HG03095 (cell line): ENCODE results near the gene RNF10.
"Not testable (repeated sequence)": the region's sequence is repeated elsewhere in the genome, so short reads cannot be mapped to it uniquely, and the experiment has no call there.

Experiments
- ATAC-seq: cut with Tn5 transposase; IDR thresholded peaks from one replicate; pipeline ENCODE4 v1.9.1; 2021; ENCODE audit warnings: moderate library complexity; ENCODE audit not compliant: unreplicated experiment

RNF10 gene

DNA sequence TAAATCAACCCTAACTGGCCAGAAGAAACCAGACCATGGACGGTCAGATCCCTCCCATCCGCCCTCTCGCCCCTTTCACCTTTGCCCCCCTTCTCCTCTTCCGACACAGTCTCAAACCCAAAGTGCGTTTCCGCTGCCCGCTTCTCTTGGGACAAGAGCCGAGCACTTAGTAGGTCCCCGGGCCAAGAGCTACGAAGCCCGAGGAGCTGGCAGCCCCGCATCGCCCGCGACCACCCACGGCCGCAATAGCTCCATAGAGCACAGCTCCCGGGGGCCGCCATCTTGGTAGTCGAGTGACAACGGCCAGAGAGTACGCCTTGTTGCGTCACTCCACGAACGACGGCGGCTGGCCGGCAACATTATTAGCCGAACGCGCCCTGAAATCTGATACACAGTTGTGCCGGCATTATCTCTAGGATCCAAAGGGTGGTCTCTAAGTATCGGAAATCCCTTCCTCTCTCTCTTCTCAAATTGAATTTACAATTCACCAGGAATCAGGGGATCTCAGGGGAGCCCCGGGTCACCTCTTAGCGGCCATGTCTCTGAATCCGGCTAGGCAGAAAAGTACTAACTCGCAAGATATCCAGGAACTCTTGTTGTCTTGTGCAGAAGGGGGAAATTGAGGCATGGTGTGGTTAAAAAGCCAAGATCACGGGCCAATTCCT, 5.2 kb upstream of the RNF10 start, which contains the start of gene COQ5:
COQ5 (minus strand) TSS at position 298 of the 665 bp plus-strand sequence; CDS start at position 281, 17 bp downstream.
- ATAC-seq = peak; percentile 58

DNA sequence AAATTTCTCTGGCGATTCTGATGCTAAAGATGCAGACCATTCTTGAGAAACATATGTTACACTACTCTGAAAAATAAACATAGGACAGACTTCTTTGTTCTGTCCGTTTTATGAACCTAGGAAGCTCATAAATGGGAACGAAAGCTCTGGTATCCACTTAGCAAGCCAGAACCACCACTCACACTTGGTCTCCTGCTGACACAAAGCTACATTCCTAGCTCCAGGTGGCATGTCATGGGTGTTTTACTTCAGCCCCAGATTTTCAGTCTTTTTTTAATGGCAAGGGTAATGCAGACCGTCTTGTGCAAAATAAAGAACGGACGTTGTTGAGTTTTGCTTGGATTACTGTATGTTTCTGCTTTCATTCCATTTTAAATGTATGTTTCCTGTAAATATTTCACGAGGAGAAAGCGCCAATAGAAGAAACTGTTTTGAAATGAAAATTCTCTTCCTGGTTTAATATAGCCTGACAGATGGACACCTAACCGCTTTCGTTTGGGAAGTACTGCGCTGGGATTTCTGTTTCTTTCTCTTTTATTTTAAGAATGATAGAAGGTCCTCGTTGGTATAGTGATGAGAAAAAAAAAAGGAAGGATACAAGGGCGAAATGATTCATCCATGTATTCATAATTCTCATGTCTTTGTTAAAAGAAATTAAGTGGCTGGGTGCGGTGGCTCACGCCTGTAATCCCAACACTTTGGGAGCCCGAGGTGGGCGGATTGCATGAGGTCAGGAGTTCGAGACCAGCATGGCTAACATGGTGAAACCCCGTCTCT, 4.3 kb upstream of the RNF10 start:
- ATAC-seq = no peak

DNA sequence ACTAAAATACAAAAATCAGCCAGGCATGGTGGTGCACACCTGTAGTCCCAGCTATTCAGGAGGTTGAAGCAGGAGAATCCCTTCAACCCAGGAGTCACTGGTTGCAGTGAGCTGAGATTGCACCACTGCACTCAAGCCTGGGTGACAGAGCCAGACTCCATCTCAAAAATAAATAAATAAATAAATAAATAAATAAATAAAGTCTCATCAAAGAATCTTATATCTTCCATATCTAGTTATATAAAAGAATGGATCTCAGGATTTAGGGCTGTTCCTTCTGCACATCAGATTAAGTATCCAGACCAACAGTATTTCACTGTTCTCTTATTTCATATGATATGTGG, 3.8 kb upstream of the RNF10 start:
- ATAC-seq = not testable (repeated sequence)

DNA sequence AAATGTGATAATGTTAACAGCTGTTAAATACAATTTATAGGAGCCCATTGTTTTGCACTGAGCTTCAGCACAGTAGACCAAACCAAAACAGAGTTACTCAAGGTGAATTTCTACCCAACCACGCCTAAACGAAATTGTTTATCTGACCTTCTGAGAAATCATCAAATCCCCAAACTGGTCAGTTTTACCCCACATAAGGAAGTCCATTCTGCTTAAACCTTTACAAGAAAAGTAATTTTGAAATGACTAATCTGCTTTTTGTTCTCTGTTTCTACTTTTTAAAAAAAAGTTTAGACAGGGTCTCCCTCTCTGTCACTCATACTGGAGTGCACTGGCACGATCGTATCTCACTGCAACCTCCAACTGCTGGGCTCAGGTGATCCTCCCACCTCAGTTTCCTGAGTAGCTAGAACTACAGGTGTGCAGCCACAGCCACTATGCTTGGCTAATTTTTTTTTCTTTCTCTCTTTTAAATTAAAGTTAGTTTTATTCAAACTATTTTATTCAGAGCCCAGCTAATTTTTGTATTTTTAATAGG, 1.4 kb upstream of the RNF10 start:
- no peak for ATAC-seq

DNA sequence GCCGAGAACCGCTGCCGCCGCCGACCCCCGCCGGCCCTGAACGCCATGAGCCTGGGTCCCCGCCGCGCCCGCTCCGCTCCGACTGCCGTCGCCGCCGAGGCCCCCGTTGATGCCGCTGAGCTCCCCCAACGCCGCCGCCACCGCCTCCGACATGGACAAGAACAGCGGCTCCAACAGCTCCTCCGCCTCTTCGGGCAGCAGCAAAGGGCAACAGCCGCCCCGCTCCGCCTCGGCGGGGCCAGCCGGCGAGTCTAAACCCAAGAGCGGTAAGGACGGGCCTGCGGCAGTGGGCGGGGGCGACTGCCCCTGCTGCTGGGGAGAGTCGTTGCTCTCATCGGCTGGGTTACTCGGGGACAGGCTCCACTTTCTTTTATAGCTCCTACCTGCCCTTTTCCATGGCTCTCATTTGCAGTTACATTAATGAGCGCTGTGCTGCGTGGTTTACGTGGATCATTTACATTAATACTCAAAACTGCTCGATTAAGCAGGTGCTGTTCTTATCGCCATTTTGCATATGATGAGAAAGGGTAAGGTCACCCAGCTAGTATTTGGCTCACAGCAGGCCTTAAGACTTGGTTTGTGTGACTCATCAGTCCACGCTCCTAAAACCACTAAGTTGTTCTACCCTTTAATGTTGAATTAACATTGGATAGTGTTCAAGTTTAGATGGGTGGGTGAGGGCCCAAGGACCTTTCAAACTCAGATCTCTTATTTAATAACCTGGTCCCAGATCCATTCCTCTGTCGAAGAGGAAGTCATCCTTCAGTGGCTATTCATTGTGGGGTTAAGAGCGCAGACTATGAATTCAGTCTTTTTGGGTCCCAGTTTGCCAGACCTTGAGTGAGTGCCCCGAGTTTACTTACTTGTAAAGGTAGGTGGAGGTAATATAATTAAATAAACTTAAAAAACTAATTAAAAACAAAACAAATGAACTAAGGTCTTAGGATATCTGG, 823 bp downstream of the RNF10 start:
- peak; percentile 22 for ATAC-seq

DNA sequence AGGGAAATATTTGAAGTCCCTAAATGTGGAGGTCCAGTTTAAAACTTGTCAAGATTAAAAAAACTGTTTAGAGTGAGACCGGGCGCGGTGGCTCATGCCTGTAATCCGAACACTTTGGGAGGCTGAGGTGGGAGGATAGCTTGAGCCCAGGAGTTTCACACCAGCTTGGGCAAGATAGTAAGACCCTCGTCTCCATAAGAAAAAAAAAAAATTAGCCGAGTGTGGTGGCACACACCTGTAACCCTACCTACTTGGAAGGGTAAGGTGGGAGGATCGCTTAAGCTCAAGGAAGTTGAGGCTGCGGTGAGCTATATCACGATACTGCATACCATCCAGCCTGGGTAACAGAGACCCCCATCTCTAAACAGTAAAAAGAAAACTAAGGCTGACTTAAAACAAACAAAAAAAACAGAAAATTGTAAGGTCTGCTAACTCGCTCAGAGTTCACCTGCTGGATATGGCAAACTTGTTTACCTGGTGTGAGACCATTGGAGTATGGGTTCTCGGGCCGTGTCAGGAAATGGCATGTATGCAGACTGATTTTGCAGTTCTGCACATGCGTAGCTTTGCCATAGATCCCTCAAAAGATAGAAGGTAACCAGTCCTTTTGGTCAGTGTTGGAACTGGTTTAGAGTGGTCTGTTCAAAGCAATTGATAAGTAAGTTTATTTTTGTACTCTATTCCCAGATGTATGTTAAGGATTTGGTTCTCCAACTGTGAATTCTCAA, 2.1 kb downstream of the RNF10 start:
- ATAC-seq = no peak

DNA sequence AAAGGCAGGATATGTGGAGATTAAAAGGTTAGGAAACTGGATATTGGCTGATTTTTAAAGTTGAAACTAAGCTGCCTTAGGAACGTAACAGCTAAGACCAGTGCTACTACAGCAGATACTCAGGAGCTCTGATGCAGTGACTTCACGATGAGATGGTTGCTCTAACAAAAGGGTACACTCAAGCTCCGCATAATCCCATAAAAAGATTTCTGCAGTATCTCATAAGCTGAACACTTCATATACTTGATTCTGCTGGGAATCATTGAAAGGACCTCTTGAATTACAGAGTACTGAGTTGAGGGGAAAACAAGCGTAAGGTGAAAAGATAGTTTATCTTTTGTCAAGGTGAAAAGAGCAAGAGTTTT, 3.7 kb downstream of the RNF10 start:
- no peak for ATAC-seq

DNA sequence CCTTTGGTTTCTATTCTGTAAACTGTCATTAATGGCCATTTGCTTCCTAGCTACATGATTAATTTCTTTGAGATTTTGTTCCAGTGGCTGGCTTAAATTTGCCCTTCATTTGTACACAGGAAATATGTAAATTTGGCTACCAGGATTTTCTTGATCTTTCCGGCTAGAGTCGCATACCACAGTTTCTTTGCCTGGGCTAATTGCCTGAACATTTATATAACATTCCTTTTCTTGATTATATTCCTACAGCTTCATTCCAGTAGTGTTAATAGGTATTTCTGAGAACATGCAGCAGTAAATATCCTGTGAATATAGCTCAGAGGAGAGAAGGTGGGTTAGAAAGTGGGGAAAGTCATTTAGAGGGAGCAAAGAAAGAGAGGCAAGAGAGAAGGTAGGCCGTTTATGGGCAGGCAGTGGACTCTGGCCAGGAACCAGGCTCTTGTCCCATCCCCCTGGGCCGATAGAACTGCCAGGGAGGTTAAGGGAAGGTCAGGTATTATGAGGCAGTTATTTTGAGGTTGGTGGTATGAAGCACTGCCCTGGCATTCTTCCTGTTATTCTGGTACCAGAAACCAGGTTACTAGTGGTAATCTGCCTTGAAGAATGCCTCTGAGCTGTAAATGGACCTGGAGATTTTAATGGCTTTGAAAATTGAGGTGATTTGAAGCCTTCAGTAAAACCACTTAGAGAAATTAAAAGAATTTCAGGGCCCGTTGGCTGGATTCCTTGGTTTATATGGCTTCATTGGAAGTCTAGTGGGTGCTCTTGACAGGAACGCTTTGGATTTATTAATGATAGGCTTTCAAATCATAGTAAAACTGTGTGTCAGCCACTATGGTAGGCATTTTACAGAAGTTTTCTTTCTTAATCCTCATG, 4.4 kb downstream of the RNF10 start:
- ATAC-seq = no peak

DNA sequence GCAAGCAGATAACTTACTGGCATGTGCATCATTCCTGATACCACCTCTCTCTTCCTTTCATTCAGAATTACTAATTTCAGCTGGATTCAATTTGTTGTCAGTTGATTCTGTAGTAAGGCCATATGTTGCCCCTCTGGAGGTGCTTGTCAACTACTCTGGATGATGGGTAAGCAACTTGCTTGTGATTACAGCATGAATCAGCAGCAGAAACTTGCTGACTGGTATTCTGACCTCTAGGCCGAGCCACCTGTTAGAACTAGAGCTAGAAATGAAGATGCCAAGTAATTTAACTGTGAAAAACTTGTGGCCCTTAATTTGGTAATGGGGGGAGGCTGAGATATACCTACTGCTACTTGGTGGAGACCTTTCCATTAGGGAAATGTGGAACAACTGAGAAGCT, 5.1 kb downstream of the RNF10 start:
- no peak for ATAC-seq

DNA sequence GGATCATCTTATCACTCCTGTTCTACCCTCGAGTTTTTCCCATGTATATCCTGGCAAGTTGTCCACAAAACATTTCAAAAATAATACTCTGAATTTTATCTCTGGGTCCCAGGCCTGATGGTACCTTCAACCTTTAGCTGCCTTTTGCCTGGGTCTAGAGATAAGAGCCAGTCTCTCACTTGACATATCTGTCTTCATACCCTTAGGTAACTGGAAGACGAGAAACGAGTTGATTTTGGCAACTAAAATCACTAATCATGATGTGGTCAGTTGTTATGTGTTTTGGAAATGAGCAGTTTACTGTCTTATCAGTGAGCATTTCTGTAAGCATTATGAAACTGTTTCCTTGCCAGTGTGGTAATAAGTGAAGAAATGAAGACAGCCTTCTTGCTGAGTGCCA, 6.3 kb downstream of the RNF10 start:
- no peak for ATAC-seq

DNA sequence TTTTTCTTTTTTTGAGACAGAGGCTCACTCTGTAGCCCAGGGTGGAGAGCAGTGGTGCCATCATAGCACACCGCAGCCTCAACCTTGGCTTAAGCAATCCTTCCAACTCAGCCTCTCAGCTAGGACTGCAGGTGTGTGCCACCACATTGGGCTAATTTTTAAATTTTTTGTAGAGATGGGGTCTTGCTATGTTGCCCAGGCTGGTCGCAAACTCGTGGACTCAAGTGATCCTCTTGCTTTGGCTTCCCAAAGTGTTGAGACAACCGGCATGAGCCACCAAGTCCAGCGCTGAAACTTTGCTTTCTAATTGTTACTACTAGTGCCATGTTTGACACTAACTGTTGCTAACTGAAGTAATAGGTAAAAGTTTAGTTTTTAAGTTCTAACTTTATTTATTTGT, 8.0 kb downstream of the RNF10 start:
- ATAC-seq = no peak

DNA sequence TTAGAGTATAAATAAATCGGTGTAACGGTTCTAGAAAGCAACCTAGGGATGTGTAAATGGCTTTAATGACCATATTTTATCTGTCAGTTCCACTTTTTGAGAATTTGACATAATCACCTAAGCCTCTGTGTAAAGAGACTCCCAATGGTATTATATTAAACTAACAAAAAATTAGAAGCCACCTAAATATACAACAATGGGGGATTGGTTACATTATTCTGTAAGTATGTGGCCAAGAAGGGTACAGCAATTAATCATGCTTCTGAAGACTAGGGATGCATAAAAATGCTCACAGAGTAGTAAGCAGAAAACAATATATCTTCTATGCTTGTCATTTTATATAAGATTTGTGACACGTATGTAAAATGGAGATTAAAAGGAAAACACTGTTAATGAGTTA, 10.5 kb downstream of the RNF10 start:
- no peak for ATAC-seq

DNA sequence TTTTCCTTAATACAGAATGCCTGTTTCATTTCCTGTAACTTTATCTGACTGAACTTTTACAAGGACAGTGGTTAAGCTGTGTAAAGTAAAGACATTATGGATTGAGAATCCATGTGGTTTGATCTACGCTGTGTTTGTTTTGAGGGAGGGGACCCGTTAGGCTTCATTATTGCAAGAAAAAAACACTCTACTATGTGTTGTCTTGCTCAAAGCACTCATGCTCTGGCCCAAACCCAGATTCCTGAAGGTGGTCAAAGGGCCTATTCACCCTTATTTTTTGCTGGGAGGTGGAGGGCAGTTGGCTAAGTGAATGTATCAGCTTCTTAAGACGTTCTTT, 11.9 kb downstream of the RNF10 start:
- ATAC-seq = no peak

DNA sequence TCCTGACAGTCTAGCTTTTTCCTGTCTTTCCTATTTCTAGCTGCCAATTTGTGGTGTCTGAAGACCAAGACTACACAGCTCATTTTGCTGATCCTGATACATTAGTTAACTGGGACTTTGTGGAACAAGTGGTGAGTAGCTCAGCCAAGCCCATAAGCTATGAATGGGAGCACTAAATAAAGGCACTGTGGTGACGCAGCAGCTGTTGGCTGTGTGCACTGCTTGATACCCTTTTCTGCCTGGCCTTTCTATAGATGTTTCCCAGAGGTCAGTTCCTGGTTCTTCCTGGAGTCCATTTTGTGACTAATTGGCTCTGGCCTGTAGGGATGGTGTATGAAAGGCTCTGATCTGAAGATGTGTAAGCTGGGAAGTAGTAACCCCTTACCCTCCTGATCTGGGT, 20.5 kb downstream of the RNF10 start:
- no peak for ATAC-seq

DNA sequence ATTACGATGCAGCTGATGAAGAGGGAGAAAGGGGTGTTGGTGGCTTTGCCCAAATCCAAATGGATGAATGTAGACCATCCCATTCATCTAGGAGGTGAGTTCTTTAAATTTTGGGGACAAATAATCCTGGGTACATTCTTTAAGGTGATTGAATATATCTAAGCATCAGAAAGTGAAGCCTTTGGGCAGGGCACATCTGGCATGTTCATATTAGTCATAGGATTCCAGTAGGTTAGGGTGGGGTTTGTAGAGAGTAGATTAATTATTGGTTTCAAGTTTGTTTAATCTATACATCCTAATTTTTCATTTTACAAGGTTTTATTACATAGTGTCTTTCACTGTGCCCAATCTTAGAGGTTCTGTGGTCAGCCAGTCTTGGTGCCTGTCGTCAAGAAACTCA, 23.4 kb downstream of the RNF10 start:
- ATAC-seq = no peak

DNA sequence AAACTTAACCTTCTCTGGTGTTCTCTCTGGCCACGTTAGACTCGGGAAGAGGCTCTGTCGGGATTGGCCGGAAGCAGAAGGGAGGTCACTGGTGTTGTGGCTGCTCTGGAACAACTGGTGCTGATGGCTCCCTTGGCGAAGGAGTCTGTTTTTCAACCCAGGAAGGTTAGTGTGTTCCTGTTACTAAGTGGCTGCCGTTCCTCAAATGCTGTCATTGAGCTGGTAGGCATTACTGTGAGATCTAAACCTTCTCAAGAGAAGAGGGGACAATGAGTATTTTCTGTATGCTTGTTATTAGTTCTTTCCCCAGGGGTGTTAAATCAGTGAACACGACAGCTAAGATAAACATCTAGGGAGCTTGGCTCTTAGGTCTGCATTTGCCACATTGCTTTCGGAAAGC, 28.8 kb downstream of the RNF10 start:
- no peak for ATAC-seq

DNA sequence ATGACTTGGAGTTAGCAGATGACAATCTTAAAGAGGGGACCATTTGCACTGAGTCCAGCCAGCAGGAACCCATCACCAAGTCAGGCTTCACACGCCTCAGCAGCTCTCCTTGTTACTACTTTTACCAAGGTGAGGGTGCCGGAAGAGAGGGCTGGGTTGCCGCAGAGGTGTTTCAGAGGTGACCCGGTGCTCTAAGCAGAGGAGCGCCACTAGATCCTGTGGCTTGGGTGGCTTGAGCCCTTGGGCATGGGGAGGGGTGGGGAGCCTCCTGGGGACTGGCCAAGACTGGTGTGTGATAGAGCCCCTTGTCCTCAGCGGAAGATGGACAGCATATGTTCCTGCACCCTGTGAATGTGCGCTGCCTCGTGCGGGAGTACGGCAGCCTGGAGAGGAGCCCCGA, 29.3 kb downstream of the RNF10 start:
- ATAC-seq = no peak

DNA sequence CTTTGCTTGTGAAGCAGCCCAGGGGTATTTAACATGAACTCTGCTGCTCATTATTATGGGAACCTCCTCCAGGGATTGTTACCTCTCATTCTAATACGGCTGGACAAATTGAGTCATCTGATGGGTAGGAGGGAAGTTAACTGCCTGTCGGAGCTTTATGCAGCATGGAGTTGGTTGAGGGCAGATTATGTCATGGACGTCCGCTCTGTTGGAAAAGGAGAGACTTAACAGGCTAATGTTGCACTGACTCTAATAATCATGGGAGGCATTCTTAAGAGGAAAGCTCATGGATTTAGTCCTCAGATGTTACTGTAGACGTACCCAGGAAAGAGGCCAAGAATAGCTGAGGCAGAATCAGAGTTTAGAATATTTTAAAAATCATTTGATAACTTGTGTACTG, 37.1 kb downstream of the RNF10 start:
- no peak for ATAC-seq

DNA sequence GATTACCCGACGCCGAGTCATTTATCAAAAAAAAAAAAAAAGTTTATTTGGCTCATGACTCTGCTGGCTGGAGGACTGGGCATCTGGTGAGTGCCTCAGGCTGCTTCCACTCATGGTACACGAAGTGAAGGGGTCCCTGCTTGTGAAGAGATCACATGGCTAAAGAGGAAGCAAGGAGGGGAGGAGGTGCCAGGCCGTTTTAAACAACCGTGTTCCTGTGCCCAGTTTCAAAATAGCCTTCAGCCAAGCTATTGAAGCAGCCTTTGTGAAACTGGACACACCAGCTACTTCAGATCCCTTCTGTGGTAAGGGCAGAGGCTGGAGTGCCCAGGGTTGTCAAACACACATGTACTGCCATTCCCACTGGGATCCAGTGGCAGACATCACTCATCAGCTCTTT, 39.4 kb downstream of the RNF10 start:
- no peak for ATAC-seq

DNA sequence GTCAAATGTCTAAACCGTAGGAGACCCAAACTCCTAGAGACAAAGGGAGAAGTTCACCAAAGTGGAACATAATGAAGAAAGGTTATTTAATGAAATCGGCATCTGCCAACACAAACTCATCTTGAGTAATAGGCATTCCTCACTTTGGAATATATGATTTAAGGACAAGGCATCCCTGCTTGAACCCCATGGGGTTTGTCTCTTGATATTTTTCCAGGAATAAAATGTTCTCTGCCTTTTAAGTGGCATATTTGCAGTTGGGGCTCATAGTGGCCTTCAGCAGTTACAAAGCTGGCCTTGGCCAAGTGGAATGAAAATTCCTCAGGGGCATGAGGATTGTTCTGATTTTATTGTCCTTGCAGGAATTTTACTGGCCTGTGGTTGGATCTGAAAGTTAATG, 40.0 kb downstream of the RNF10 start:
- ATAC-seq = no peak
